ENCODE results near the gene ARHGEF28.

Gene ARHGEF28

DNA sequence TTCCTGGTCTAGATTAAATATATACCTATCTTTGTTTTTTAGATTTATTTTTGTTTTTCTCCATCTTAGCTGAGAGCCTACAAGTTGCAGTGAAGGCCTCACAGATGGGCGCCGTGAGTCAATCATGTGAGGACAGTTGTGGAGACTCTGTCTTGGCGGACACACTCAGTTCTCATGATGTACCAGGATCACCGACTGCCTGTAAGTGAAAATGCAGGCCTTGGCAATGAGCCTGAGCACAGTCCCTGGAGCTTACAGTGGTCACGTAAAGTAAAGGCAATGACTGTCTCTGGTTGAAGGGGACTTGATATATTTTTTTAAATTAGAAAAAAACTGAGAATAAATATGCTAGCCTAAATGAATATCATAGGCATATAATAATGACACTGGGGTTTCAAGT is 271.9 kb downstream of the ARHGEF28 start:
- Histone ChIP-seq H3K36me3 (ENCODE audit: control insufficient read depth, insufficient read depth, low read length) (no peaks in the 10 kb centered on the region), H3K27me3 (replicated peaks; ENCODE audit: control insufficient read depth, insufficient read depth, low read length) (no peaks in the 10 kb centered on the region), H3K4me3 (replicated peaks; ENCODE audit: low read depth, low read length) (no peak overlapping the region)
- TF ChIP-seq, protein P1, sequence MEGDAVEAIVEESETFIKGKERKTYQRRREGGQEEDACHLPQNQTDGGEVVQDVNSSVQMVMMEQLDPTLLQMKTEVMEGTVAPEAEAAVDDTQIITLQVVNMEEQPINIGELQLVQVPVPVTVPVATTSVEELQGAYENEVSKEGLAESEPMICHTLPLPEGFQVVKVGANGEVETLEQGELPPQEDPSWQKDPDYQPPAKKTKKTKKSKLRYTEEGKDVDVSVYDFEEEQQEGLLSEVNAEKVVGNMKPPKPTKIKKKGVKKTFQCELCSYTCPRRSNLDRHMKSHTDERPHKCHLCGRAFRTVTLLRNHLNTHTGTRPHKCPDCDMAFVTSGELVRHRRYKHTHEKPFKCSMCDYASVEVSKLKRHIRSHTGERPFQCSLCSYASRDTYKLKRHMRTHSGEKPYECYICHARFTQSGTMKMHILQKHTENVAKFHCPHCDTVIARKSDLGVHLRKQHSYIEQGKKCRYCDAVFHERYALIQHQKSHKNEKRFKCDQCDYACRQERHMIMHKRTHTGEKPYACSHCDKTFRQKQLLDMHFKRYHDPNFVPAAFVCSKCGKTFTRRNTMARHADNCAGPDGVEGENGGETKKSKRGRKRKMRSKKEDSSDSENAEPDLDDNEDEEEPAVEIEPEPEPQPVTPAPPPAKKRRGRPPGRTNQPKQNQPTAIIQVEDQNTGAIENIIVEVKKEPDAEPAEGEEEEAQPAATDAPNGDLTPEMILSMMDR (IDR thresholded peaks at IDR 0.05; ENCODE audit: insufficient read depth, low read length, poor library complexity, severe bottlenecking) = no peak
- no peak for DNase-seq (ENCODE audit: extremely low read depth, insufficient read length)

DNA sequence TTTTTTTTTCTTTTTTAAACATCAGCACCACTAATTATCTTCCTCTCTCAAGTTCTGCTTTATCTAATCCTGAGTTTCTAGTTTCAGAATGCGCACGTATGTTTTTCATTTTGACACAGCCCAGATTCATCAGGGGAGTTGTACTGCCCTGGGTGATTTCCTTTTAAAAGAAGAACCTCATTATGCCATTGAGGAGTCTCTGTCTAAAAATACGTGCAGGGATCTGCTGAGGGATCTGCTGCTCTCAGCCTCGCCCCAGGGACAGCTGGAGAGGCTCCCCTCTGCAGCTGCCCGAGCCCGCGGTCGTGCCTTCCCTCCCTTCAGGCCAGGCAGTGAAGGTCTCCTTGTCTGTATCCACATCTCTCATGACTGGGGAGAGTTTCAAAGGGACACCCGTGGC is 273.1 kb downstream of the ARHGEF28 start:
- H3K27me3 ChIP-seq (replicated peaks; ENCODE audit: control insufficient read depth, insufficient read depth, low read length) = no peaks in the 10 kb centered on the region
- peak; percentile 77 for DNase-seq (ENCODE audit: extremely low read depth, insufficient read length)
- H3K36me3 ChIP-seq (ENCODE audit: control insufficient read depth, insufficient read depth, low read length) = no peaks in the 10 kb centered on the region
- H3K4me3 ChIP-seq (replicated peaks; ENCODE audit: low read depth, low read length) = peak overlapping the region; percentile 27
- TF ChIP-seq, protein P1 (IDR thresholded peaks at IDR 0.05; ENCODE audit: insufficient read depth, low read length, poor library complexity, severe bottlenecking) = no peak

DNA sequence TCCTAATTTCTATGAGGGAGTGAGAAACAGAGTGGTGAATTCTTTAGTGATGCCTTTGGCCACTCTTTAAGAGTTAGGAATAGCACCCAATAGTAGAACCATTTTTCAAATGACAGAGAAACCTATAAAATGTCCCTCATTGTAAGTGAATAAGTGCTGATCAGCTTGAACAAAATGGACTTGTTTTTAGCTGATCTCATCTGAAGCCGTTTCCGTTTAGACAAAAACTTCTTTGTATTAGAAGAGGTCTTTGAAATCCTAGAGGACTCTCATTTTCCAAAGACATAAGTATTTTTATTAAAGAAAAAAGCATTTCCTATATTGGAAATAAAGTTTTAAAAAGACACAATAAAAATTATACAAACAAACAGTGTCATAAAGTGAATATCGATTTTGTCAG is 273.9 kb downstream of the ARHGEF28 start:
- TF ChIP-seq, protein P1 (IDR thresholded peaks at IDR 0.05; ENCODE audit: insufficient read depth, low read length, poor library complexity, severe bottlenecking) = no peak
- DNase-seq (ENCODE audit: extremely low read depth, insufficient read length) = no peak
- Histone ChIP-seq H3K36me3 (ENCODE audit: control insufficient read depth, insufficient read depth, low read length) (no peaks in the 10 kb centered on the region), H3K4me3 (replicated peaks; ENCODE audit: low read depth, low read length) (no peak overlapping the region), H3K27me3 (replicated peaks; ENCODE audit: control insufficient read depth, insufficient read depth, low read length) (no peaks in the 10 kb centered on the region)

DNA sequence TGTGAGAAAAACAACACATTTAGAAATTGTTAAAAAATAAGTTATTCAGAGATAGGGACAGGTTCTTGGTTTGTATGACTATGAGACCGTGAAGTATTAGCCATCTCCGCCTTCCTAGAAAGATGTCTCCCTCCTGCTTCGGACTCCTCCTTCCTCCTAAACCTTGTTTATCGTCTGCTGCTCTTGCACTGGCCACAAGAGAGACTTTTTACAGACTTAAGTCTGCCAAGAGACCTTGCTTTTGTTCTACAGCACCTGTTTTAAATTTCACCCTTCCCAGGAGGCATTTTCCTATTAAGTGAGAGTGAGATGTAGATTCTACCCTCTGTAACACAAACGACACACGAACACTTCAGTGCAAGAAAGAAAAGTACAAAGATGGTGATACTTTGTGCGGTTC is 274.6 kb downstream of the ARHGEF28 start:
- TF ChIP-seq, protein P1 (IDR thresholded peaks at IDR 0.05; ENCODE audit: insufficient read depth, low read length, poor library complexity, severe bottlenecking) = no peak
- no peak for DNase-seq (ENCODE audit: extremely low read depth, insufficient read length)
- H3K4me3 ChIP-seq (replicated peaks; ENCODE audit: low read depth, low read length) = no peak overlapping the region
- H3K27me3 ChIP-seq (replicated peaks; ENCODE audit: control insufficient read depth, insufficient read depth, low read length) = no peaks in the 10 kb centered on the region
- no peaks in the 10 kb centered on the region for H3K36me3 ChIP-seq (ENCODE audit: control insufficient read depth, insufficient read depth, low read length)

DNA sequence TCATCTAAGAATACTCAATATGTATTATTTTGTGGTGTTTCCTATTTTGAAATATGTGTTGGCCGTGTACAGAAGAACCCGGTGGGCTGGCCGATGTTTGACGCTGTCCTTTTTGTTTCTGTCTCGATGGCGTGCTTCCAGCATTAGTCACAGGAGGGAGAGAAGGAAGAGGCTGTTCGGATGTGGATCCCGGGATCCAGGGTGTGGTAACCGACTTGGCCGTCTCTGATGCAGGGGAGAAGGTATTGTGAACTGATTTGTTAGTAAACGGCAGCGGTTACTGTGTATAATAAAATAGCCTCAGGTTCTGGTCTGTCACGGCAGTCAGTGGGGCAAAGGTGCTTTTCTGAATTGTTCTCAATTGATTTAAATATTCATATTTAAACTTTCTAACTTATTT is 275.0 kb downstream of the ARHGEF28 start:
- Histone ChIP-seq H3K27me3 (replicated peaks; ENCODE audit: control insufficient read depth, insufficient read depth, low read length) (no peaks in the 10 kb centered on the region), H3K4me3 (replicated peaks; ENCODE audit: low read depth, low read length) (no peak overlapping the region), H3K36me3 (ENCODE audit: control insufficient read depth, insufficient read depth, low read length) (no peaks in the 10 kb centered on the region)
- DNase-seq (ENCODE audit: extremely low read depth, insufficient read length) = no peak
- TF ChIP-seq, protein P1 (IDR thresholded peaks at IDR 0.05; ENCODE audit: insufficient read depth, low read length, poor library complexity, severe bottlenecking) = no peak

DNA sequence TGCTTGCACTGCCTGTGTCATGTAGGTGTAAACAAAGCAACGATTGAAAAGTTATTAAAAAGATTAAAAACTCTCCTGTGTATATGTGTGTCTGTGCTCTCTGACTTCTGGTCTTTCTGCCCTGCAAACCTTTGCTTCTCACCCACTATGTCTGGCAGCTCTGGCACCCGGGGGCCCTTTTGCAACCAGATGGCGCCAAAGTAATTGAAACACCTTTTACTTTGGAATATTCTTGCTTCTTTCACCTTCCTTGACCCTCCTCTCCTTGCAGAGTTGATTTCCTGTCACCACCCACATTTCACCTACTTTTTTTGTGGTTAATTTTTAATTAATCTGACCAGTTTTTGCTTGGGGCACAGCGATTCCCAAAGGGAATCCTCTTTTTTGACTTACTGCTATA is 275.5 kb downstream of the ARHGEF28 start:
- no peak for DNase-seq (ENCODE audit: extremely low read depth, insufficient read length)
- Histone ChIP-seq H3K4me3 (replicated peaks; ENCODE audit: low read depth, low read length) (no peak overlapping the region), H3K27me3 (replicated peaks; ENCODE audit: control insufficient read depth, insufficient read depth, low read length) (no peaks in the 10 kb centered on the region), H3K36me3 (ENCODE audit: control insufficient read depth, insufficient read depth, low read length) (no peaks in the 10 kb centered on the region)
- TF ChIP-seq, protein P1 (IDR thresholded peaks at IDR 0.05; ENCODE audit: insufficient read depth, low read length, poor library complexity, severe bottlenecking) = no peak

Data from GM06990 (cell line).